Gastrocnemius medialis (tissue), 4 donors: ENCODE results near the gene PBX1. TPM values are rescaled to one million over a fixed set of nuclear protein-coding genes. Genes with fewer than 3 reads are reported as not detected.

ENCODE experiments used
- ATAC-seq, 2 donors: fragments of 150-250 bp; one replicate each; pipeline ENCODE4 v1.9.1; 2016
- DNase-seq, 2 donors: peaks; one replicate each; pipeline ENCODE4 v3.0.0-alpha.2; 2019
- H3K27ac ChIP-seq, 4 donors: fragments of 200-600 bp; sonication (generic); 1 replicate in 1 of 4; 2 replicates in 3 of 4; pipeline ENCODE4 v1.5.1; 2016 to 2018; ENCODE audit warnings: mild to moderate bottlenecking in 2 of 4, moderate library complexity in 1 of 4
- H3K27me3 ChIP-seq, 3 donors: fragments of 200-600 bp; sonication (generic) in 2 of 3; 1 replicate in 1 of 3; 2 replicates in 2 of 3; pipeline versions ENCODE4 v1.5.1 to v1.6.0; 2016 to 2019; ENCODE audit warnings: mild to moderate bottlenecking in 1 of 3, moderate library complexity in 1 of 3
- H3K36me3 ChIP-seq, 2 donors: fragments of 200-600 bp; sonication (generic) in 1 of 2; one replicate each; pipeline ENCODE4 v1.5.1; 2017 to 2018
- H3K4me1 ChIP-seq, 2 donors: fragments of 200-600 bp; sonication (generic) in 1 of 2; one replicate each; pipeline ENCODE4 v1.5.1; 2016 to 2017; ENCODE audit warnings: mild to moderate bottlenecking in 2 of 2
- H3K4me3 ChIP-seq, 4 donors: fragments of 200-600 bp; sonication (generic) in 3 of 4; 1 replicate in 1 of 4; 2 replicates in 3 of 4; pipeline ENCODE4 v1.5.1; 2016 to 2019; ENCODE audit warnings: mild to moderate bottlenecking in 2 of 4
- H3K9me3 ChIP-seq, 3 donors: fragments of 200-600 bp; sonication (generic) in 2 of 3; 1 replicate in 1 of 3; 2 replicates in 2 of 3; pipeline ENCODE4 v1.5.1; 2016 to 2019
- CTCF ChIP-seq, 5 experiments: fragments of 450-650 bp in 3 of 5; fragments of 200-600 bp in 2 of 5; sonication (generic) in 2 of 5; IDR thresholded peaks in 4 of 5; conservative IDR thresholded peaks in 1 of 5; 1 replicate in 4 of 5; 2 replicates in 1 of 5; pipeline ENCODE4 v1.5.1; 2016 to 2019; ENCODE audit warnings: antibody characterized with exemption in 5 of 5, mild to moderate bottlenecking in 3 of 5, moderate library complexity in 3 of 5
- POLR2A ChIP-seq, 2 donors: fragments of 450-650 bp; IDR thresholded peaks; one replicate each; pipeline ENCODE4 v1.6.1; 2017; ENCODE audit warnings: antibody characterized with exemption in 2 of 2, mild to moderate bottlenecking in 2 of 2, moderate library complexity in 2 of 2
- in situ Hi-C, 4 donors: fragments of 200-750 bp; cut with MboI; loops; one replicate each; pipeline versions ENCODE4 v1.15.0 to v1.8.0; 2017; ENCODE audit warnings: low sequenced_read_pairs in 4 of 4
- intact Hi-C: fragments of 100-400 bp; cut with DNase I; formaldehyde crosslinking; loops from one replicate; pipeline ENCODE4 v1.15.1; 2023; ENCODE audit warnings: low total_unique reads
- total RNA-seq, 4 donors: library from RNA; depleted of rRNA; stranded (reverse); fragments of >200 nt; gene quantifications; one replicate each; pipeline versions ENCODE4 v1.1.0 to v1.2.3, GENCODE V29; 2016

Gene PBX1
- total RNA-seq, 4 donors from 2014 or later, result 21.7 to 36.5 (median 29.0) TPM

- intact Hi-C loops, result no loop called here
- H3K4me3 ChIP-seq, result no peak overlapping the region
- peak overlapping the region; percentile 75 to 94 (median 86) for H3K27ac ChIP-seq
- in situ Hi-C loops, result no loop called here
- no peaks in the 10 kb centered on the region for H3K36me3 ChIP-seq
- peaks cover 51 to 55% of the 10 kb centered on the region in 2 donors for H3K4me1 ChIP-seq
- H3K27me3 ChIP-seq, result no peaks in the 10 kb centered on the region
- H3K9me3 ChIP-seq, result no peaks in the 10 kb centered on the region
- DNase-seq (peak; percentile 91 to 93), ATAC-seq (peak; percentile 92 to 93)
- TF ChIP-seq POLR2A (IDR thresholded peaks at IDR 0.05) (peak in 1 of 2 donors; percentile 46), CTCF (IDR thresholded peaks at IDR 0.05 in 4 of 5, conservative IDR thresholded peaks at IDR 0.05 in 1 of 5) (no peak)
These were observed 213.7 kb downstream of the PBX1 start for GRCh38 chr1:164772635-164773034.

- Histone ChIP-seq H3K4me3 (no peak overlapping the region), H3K9me3 (no peaks in the 10 kb centered on the region), H3K27ac (peak overlapping the region; percentile 75 to 94 (median 86)), H3K36me3 (no peaks in the 10 kb centered on the region), H3K27me3 (no peaks in the 10 kb centered on the region), H3K4me1 (peaks cover 51 to 55% of the 10 kb centered on the region in 2 donors)
- intact Hi-C loops, result no loop called here
- DNase-seq (no peak), ATAC-seq (peak; percentile 15 to 19)
- TF ChIP-seq POLR2A (IDR thresholded peaks at IDR 0.05), result no peak
- TF ChIP-seq CTCF (IDR thresholded peaks at IDR 0.05 in 4 of 5, conservative IDR thresholded peaks at IDR 0.05 in 1 of 5), result no peak
- in situ Hi-C loops, result no loop called here
These were observed 214.1 kb downstream of the PBX1 start for GRCh38 chr1:164773102-164773501.

DNA sequence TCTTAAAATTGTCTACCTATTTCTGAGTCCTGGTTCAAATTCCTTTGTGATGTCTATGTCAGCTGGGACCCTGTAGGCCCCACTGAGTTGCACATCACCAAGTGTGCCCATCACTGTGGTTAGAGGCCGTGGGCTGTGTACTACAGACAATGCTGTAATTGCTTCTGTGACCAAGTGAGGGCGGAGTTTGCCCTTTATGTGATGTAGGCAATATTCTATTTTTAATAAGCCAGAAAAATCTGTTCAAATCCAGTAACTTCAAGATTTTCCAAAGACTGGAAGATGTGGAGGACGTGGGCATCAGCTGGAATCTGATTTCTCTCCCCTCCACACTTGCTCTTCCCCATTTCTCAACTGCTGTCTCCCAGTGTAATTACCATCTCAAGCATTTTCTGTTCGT is 215.4 kb downstream of the PBX1 start:
- H3K27me3 ChIP-seq, result no peaks in the 10 kb centered on the region
- no peaks in the 10 kb centered on the region for H3K9me3 ChIP-seq
- H3K36me3 ChIP-seq, result no peaks in the 10 kb centered on the region
- in situ Hi-C loops, result no loop called here
- ATAC-seq (no peak), DNase-seq (no peak)
- H3K4me1 ChIP-seq, result peaks cover 51 to 55% of the 10 kb centered on the region in 2 donors
- H3K4me3 ChIP-seq, result no peak overlapping the region
- TF ChIP-seq CTCF (IDR thresholded peaks at IDR 0.05 in 4 of 5, conservative IDR thresholded peaks at IDR 0.05 in 1 of 5), result no peak
- no peak for TF ChIP-seq POLR2A (IDR thresholded peaks at IDR 0.05)
- H3K27ac ChIP-seq, result peak overlapping the region; percentile 75 to 94 (median 86)
- intact Hi-C loops, result no loop called here

- no peak for ATAC-seq
- in situ Hi-C loops, result loop anchor here in 1 of 4 donors (25.0 kb wide), 1 partner anchor 88 kb away; no protein-coding TSS in a partner anchor
These were observed 216.1 kb downstream of the PBX1 start for GRCh38 chr1:164774819-164775654.

More at GRCh38 chr1:164774819-164775654, 216.1 kb downstream of the PBX1 start:
- no peak for TF ChIP-seq CTCF (IDR thresholded peaks at IDR 0.05 in 4 of 5, conservative IDR thresholded peaks at IDR 0.05 in 1 of 5)
- TF ChIP-seq POLR2A (IDR thresholded peaks at IDR 0.05), result no peak
- no peaks in the 10 kb centered on the region for H3K9me3 ChIP-seq
- peaks cover 55 to 58% of the 10 kb centered on the region in 2 donors for H3K4me1 ChIP-seq
- no peaks in the 10 kb centered on the region for H3K36me3 ChIP-seq
- H3K4me3 ChIP-seq, result no peak overlapping the region
- intact Hi-C loops, result no loop called here
- H3K27ac ChIP-seq, result peak overlapping the region; percentile 75 to 94 (median 86)
- no peaks in the 10 kb centered on the region for H3K27me3 ChIP-seq
- DNase-seq, result no peak
